Lung microvascular endothelial cell (primary cell): ENCODE results near the gene IGF1R. TPM values are rescaled to one million over a fixed set of nuclear protein-coding genes. Genes with fewer than 3 reads are reported as not detected.

Source experiments
- DNase-seq, 2 donors: peaks; one replicate each; pipeline versions ENCODE4 v3.0.0 to v3.0.0-alpha.2; 2010; ENCODE audit warnings: low read depth in 2 of 2
- total RNA-seq: library from RNA; depleted of rRNA; stranded (reverse); fragments of >200 nt; gene quantifications from 2 replicates; pipeline ENCODE4 v1.2.1, GENCODE V29; 2014

Gene IGF1R
- total RNA-seq, 1 donor from 2014 or later: 20.4 TPM

DNA sequence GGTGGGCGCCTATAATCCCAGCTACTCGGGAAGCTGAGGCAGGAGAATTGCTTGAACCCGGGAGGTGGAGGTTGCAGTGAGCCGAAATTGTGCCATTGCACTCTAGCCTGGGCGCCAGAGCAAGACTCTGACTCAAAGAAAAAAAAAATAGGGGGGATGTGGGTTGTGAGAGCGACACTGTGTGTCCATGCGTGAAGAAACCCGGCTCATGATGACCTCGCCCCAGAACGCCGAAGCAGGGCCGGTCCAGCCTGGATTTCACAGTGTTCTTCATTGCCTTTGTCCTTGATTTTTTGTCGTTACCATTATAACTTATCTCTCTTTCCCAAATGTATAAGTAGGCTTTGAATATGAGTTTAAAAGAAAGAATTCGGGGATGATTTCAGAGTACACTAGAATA lies 230.5 kb downstream of the IGF1R start:
- DNase-seq: no peak

DNA sequence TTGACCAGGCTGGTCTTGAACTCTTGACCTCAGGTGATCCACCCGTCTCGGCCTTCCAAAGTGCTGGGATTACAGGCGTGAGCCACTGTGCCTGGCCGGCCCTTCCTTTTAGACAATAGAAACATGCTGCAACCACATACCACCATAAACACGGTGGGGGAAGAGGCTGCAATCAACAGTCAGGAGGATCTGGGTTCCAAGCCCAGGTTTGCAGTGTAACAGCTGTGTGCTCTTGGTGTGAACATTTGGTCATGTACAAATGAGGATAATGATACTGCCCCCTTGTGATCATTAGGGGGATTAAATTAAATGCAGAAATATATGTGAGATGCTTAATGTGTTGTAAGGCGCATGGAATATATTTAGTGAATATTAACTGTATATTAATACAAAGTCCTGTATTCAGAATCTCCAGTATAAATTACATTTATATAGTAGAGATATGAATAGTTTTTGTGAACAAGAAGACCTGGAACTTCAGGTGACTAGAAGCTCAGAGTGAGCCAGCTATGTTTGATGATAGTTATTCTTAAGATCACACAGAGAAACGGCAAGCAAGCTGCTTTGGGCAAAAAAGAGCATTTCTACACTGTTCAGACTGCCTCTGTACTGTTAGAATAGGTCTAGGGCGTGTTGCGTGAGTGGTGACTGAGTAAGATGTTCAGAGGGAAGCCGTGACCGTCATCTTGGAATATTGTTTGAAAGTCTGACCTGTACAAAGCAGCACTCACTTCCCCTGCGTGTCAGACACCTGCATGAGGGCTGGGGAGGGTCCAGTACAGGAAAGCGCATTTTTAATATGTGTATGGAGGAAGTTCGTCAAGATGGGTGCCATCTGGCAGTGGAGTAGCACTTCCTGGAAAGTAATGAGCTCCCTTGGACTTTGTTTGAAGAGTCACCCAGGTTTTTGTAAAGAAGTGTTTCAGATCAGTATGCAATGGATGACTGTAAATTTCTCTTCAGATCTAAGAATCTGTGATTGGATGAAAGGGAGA lies 233.5 kb downstream of the IGF1R start:
- DNase-seq: peak; percentile 63 to 75

DNA sequence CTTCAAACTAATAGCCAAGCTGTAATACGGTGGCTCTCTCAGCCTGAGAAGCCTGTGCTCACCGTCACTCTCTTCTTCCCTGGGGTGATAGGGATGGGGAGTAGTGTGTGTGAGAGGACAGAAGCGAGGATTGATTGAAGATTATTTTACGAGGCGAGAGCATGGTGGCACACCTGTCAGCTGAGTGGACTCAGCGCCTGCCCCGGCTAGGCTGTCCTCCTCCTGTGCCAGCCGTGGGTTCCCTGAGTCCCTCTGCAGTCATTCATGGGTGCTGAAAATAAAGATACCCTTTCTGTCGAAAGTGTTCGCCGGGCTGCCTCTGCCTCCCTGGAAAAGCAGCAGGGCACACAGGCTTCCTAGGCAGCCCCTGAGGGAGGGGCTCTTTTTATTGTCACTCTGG lies 235.1 kb downstream of the IGF1R start:
- no peak for DNase-seq

DNA sequence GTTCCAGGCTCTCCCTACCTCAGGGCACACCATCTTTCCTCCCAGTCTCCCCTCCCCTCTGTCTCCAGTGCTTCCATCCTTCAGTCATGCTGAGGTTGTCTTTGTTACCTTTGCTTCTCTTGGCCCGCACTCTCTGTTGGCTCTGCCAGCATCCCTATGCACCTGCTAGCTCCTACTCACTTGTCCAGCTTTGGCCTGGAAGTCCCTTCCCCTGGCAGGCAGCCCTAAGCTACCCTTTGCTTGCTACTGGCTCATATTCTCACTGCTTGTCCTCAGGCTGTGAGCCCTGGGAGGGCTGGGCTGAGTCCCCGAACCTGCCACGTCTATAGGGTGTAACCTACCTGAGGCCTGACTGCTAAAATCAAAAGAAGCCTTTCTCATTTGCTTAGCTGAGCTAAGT lies 236.6 kb downstream of the IGF1R start:
- DNase-seq: no peak

DNA sequence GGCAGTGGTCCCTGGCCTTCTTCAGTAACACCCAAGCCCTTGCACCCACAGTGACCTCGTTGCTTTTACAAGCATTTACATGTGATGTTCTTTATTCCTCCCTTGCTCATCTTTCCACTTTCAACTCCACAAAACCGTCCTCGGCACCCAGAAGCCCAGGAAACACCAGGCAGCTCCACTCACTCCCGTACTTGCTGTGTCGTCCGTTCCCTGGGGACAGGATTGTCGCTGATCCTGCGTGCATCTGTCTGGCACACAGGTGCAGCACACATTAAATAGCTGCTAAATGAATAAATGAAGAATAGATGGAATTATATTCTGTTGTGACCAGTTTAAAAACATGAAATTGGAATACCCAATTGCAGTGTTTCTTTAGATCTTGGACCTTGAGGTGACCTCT lies 239.6 kb downstream of the IGF1R start:
- DNase-seq: no peak

DNA sequence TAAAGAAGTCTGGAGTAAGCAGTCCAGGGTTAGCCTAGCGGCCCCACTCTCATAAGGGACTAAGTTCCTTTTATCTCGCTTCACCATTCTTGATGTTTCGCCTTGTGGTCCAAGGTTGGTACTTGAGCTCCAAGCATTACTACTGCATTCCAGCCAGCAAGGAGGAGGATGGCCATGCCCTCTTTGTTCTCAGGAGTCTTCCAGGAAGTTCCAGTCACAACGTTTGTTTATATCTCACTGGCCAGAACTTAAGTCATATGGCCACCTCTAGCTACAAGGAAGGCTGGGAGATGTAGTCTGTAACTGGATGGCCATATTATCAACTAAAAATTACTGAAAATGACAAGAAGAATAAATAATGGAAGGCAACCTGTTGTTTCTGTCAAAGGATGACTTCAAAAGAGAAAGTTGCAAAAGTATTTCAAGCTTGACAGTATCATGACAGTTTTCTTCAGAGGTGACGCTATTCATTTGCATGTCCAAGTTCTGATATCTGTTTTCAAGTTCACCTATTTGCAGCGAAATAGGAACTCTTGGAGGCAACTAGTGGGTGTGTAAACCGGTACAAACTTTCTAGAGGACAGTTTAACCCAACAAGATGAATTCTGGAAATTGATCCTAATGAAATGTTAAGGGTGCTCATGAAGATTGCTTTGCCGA lies 240.6 kb downstream of the IGF1R start:
- DNase-seq: peak in 1 of 2 donors; percentile 88

DNA sequence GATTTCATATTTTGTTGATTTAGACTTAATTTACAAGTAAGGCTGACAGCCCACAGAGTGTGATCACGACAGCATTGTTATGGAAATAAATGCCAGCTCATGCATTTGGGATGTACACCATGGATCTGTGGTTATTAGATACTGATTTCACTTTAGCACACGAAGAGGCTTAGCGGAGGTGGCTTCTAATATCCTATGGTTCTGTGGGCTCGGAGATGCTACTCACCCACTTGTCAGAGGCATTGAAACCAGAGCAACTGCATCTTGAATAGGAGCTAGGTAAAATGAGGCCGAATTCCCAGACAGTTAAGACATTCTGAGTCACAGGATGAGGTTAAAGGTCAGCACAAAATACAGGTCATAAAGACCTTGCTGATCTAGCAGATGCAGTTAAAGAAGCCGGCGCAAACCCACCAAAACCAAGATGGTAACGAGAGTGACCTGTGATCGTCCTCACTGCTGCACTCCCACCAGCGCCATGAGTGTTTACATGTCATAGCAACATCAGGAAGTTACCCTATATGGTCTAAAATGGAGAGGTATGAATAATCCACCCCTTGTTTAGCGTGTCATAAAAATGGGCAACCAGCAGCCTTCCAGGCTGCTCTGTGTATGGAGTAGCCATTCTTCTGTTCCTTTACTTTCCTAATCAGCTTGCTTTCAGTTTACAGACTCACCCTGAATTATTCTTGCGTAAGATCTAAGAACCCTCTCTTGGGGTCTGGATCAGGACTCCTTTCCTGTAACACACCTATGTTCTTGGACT lies 241.8 kb downstream of the IGF1R start:
- DNase-seq: peak in 1 of 2 donors; percentile 78

DNA sequence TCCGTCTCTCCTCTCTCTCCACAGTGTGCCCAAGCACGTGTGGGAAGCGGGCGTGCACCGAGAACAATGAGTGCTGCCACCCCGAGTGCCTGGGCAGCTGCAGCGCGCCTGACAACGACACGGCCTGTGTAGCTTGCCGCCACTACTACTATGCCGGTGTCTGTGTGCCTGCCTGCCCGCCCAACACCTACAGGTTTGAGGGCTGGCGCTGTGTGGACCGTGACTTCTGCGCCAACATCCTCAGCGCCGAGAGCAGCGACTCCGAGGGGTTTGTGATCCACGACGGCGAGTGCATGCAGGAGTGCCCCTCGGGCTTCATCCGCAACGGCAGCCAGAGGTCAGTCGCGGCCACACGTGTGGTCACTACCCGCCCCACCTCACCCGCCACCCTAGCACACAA lies 243.0 kb downstream of the IGF1R start:
- no peak for DNase-seq

DNA sequence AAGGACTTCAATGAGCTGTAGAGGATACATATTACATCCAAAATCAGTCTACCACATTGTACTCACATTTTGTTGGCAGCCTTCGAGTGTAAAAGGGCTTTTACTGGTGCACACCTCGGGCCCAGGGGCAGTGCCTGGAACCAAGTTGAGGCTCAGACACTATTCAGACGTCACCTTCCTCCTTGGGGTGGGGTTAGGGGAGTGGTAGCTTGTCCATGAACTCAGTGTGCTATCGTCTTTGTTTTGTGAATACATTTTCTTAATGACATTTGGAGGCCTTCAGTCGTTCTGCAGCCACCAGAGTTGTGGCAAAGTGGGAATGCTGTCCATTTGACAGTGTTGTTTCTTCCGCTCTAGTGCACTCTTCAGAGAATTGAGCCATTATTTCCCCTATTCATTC lies 245.1 kb downstream of the IGF1R start:
- no peak for DNase-seq

DNA sequence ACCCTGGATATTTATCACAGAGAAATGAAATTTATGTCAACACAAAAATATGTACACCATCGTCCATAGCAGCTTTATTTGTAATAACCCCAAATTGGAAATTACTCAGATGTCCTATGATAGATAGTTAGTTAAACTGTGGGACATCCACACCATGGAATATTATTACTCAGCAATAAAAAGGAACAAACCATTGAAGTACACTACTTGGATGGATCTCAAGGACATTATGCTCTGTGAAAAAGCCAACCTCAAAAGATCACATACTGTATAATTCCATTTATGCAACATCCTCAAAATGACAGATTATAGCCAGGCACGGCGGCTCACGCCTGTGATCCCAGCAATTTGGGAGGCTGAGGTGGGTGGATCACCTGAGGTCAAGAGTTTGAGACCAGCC lies 246.0 kb downstream of the IGF1R start:
- DNase-seq: no peak

DNA sequence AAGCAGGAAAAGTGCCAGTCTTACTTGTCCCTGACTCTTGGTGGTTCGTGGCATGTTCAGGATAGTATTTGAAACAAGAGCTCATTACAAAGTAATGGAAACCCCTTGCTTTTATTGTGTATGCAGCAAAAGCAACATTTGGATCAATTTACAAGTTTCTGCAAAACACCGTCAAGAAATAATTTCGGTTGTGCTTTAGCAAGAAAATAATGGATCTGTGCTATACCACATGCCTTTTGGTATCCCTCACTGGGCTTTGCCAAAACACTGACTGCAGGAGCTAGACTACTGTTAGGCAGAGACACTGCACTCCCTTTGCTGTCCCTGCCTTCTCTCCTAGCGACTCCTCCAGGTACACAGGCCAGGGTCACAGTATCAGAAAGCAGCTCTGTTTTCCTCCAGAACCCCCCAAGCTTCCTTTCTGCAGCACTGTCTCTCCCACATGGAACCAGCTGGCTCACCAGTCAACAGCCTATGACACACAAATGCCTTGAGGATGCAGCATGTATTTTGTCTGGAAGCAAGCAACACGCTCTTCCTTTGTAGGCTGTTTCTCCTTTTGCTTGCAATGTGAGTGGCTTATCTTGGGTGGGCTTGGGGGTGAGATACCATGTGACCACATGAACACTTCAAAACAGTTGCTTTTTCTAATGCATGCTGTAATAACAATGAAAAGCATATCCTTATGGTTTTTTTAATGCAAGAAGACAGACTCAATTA lies 247.8 kb downstream of the IGF1R start:
- DNase-seq: peak in 1 of 2 donors; percentile 76

DNA sequence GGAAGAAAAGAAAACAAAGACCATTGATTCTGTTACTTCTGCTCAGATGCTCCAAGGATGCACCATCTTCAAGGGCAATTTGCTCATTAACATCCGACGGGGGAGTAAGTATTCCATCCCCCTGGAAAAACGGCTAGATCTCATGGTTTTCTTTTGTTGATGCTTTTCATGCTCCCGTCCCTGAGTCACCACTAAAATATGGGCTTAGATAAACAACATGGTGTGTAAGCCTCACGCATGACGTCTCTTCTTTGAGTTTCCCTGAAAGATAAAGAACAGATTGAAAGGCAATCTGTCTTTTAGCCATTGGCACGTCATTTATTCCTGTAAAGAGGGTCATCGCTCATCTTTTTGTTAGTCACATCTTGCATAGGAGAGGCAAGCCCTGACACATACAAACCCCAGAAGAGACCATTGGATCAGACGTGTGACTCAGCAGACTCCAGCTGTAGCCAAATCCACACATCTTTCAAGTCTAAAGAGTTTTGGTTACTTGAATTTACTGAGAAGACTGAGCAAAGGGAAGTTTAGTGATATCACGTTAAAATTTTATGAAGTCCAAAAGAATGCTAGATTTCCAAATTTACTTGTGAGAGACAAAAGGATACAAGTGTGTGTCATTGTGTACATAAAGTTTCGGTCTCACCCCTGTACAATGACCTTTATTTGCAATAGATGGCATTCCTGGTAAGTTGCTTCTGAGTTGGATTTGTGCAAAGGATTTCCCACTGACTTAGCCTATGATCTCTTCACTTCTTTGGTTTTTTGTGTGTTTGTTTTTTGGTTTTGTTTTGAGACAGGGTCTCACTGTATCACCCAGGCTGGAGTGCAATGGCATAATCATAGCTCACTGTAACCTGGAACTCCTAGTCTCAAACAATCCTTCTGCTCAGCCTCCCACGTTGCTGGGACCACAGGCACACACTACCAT lies 248.7 kb downstream of the IGF1R start:
- DNase-seq: peak; percentile 66 to 98

DNA sequence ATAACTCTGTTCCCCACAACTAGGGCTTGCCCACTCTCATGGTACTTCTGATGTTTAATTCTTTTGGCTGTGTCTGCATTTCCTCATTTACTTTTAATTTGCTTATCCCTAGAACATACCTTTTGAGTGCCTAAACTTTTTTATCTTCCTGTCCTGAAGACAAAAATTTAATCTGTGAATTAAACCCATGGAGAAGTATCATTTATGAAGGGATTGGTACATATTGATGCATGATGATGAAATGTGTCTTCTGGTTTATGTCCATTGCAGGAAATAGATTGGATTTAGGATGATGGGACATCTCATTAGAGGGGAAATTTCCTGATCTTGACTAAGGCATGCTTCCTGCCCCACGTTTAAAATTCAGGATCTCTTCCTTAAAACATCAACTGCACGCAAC lies 249.8 kb downstream of the IGF1R start:
- DNase-seq: no peak

DNA sequence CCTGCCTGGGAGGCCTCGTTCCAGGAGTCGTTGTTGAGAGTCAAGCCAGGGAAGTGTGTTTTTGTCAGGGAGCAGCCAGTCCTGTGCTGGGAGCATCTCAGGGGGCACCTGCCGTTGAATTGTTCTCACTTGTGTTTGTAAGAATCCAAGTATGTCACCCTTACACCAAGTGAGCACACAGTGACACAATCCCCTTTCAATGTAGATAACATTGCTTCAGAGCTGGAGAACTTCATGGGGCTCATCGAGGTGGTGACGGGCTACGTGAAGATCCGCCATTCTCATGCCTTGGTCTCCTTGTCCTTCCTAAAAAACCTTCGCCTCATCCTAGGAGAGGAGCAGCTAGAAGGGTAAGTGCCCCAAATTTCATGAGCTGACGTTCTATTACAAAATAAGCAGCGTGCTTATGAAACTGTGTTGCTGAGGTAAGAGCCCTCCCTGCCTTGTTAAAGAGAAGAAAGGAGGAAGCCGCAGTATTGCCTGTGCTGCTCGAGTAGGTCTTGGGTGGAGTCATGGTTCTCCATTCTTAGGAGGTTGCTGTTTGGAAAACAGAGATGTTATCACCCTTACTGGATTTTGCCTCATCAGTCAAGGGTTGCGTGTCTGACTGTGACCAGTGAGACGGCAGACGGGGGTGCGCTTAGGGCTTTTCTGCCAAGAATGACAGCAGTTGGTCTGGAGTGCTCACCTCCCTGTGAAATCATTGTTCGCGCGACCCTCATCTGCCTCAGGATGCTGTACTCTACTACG lies 251.1 kb downstream of the IGF1R start:
- no peak for DNase-seq

DNA sequence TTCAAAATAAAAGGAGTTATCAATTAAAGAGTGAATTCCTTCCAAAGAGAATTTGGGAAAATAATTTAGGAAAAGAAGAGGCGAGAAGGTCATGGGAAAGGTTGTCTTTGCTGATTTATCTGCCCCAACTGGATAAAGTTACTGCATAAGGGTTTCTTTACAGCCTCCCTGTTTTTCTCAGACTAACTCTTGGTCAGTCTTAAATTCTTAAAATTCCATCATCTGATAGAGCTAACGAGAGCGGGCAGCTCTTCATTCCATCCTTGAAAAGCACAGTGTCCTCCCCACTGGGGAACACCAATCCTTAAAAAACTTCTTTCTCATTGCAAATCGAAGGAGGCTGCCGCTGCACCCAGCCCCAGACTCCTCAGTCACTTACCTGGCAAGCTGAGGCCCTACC lies 252.0 kb downstream of the IGF1R start:
- DNase-seq: no peak

DNA sequence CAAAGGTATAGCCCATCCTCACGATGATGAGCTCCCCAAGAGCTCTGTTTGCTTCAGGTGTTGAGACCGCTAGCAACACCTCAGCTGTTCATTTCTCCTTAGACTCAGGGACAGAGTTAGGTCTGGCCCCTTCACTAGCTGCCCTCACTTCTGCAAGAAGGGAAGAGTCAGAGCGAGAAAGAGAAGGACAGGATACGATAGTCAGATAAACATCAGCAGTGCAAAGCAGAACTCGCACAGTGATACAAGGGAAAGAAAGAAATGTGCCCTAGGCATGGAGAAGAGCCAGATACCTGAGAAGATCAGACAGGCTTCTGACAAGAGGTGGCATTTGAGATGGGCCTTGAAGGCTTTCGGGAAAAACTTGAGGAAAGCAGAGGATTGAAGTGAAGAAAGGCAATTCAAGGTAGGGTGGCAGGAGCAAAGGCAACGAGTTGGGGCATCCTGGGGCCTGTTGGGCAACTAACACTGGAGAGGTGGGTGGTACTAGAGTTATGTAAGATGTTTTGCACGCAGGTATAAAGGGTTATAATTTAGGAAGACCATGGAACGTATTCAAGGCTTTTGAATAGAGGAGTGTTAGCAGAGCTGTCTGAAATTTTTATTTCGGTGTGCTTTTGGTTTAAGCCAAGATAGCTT lies 253.2 kb downstream of the IGF1R start:
- no peak for DNase-seq

DNA sequence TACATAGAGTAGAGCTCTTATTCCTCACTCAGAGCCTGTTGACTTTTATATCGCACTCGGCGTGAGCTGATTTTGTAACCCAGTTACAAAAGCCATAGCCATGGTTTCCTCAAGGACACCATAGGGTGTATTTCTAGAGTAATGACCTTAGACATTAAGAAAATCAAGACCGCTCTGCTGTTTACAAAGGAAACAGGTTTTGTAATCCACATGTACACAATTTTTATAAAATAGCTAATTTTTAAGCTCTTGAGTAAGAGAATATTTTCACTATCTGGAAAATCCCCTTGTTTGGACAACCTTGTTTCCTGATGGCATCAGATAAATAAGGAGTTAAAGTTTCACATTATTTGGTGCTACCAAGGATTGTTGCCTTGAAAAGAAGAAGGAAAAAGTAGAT lies 254.6 kb downstream of the IGF1R start:
- no peak for DNase-seq

DNA sequence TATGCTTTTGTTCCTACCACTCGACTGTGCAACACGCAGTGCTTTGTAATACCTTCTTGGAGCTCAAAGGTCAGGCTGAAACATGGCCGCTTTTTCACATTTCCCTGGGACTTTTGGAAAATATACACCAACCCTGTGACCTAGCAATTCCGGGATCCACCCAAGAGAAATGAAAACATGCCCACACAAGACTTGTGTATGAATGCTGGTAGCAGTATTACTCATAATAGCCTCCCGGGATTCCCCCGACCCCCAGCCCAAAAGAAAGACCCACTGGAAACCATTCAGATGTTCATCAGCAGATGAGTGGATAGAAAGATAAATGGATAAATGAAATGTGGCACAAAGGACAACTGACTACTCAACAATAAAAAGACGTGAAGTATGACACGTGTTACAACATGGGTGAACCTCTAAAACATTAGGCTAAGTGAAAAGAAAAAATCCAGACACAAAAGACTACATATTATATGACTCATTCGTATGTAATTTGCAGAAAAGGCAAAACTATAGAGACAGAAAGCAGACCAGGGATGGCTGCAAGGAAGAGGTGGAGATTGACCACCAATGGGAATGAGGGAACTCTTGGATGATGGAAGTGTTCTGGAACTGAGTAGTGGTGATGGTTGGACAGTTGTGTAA lies 255.2 kb downstream of the IGF1R start:
- DNase-seq: peak; percentile 40 to 58

DNA sequence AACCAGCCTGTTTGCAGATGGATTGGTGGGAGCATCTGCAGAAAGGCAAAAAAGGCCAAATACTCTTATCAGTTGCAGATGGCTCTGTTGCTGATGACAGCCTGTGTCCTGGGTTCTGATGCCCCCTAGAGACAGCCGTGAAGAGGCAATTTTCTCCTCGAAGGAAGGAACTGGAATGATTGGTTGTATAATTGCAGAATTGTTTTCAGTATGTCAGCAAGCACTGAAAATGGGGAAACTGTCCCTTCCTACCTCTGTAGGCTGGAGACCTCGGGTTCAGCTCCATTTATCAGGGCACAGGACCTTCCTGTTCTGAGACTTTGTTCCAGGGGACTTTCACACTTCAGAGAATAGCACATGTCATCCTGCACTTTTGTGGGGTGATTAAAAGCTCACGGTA lies 256.2 kb downstream of the IGF1R start:
- peak; percentile 64 to 71 for DNase-seq
